LNCaP clone FGC (cell line): ENCODE results near the gene ARSB.

ENCODE experiments used
- DNase-seq: peaks from one replicate; pipeline ENCODE4 v3.0.0-alpha.2; 2011; ENCODE audit warnings: low read depth
- H3K4me3 ChIP-seq: 2 replicates; pipeline ENCODE4 v1.5.1; 2011; ENCODE audit warnings: mild to moderate bottlenecking, low read depth, low read length, control low read depth
- CTCF ChIP-seq: IDR thresholded peaks from 2 replicates; pipeline ENCODE4 v1.5.1; 2012; ENCODE audit warnings: mild to moderate bottlenecking; ENCODE audit not compliant: control insufficient read depth, insufficient read depth; ENCODE audit errors: extremely low read depth

The ARSB gene

GRCh38 chr5:79001471-79001870 lies 16.4 kb upstream of the ARSB start:
- TF ChIP-seq CTCF = no peak
- DNase-seq = no peak
- H3K4me3 ChIP-seq = no peak overlapping the region

- no peak overlapping the region for H3K4me3 ChIP-seq
- DNase-seq = no peak
- no peak for TF ChIP-seq CTCF
Observed at GRCh38 chr5:78997090-78997489, 12.0 kb upstream of the ARSB start.

GRCh38 chr5:78995521-78996007 lies 10.5 kb upstream of the ARSB start:
- no peak for DNase-seq
- no peak for TF ChIP-seq CTCF
- no peak overlapping the region for H3K4me3 ChIP-seq

- H3K4me3 ChIP-seq = no peak overlapping the region
- no peak for DNase-seq
- TF ChIP-seq CTCF = no peak
Observed at GRCh38 chr5:78993165-78993564, 8.1 kb upstream of the ARSB start.

- no peak for TF ChIP-seq CTCF
- H3K4me3 ChIP-seq = no peak overlapping the region
- DNase-seq = no peak
Observed at GRCh38 chr5:78992146-78992545, 7.0 kb upstream of the ARSB start.

GRCh38 chr5:78989080-78989479 lies 4.0 kb upstream of the ARSB start:
- DNase-seq = no peak
- TF ChIP-seq CTCF = no peak

GRCh38 chr5:78985725-78986223 lies 664 bp upstream of the ARSB start:
- TF ChIP-seq CTCF = no peak
- H3K4me3 ChIP-seq = peak overlapping the region; percentile 51
- no peak for DNase-seq

More at GRCh38 chr5:78989080-78989479, 4.0 kb upstream of the ARSB start:
- H3K4me3 ChIP-seq = no peak overlapping the region
